Left forelimb (tissue), 1 donor: ENCODE measurements around the gene ACOXL.

Experiments
- DNase-seq: peaks from one replicate; pipeline ENCODE4 v3.0.0-alpha.2; 2018; ENCODE audit warnings: low spot score

ACOXL gene

GRCh38 chr2:111135910-111136297, 403.5 kb downstream of the ACOXL start:
- DNase-seq: no peak

GRCh38 chr2:111138839-111139238, 406.5 kb downstream of the ACOXL start:
- no peak for DNase-seq

GRCh38 chr2:111139637-111140317, 407.4 kb downstream of the ACOXL start:
- no peak for DNase-seq

- no peak for DNase-seq
These were observed 408.4 kb downstream of the ACOXL start for GRCh38 chr2:111140815-111141214.

GRCh38 chr2:111142101-111142500, 409.7 kb downstream of the ACOXL start:
- DNase-seq: no peak

- no peak for DNase-seq
These were observed 410.9 kb downstream of the ACOXL start for GRCh38 chr2:111143107-111143842.

- DNase-seq: no peak
These were observed 411.4 kb downstream of the ACOXL start for GRCh38 chr2:111143843-111144198.

GRCh38 chr2:111145103-111145760, 412.9 kb downstream of the ACOXL start:
- DNase-seq: no peak

- no peak for DNase-seq
These were observed 413.6 kb downstream of the ACOXL start for GRCh38 chr2:111145951-111146350.

- DNase-seq: no peak
These were observed 416.0 kb downstream of the ACOXL start for GRCh38 chr2:111148225-111148873.

GRCh38 chr2:111148925-111149324, 416.6 kb downstream of the ACOXL start:
- DNase-seq: no peak

- DNase-seq: no peak
These were observed 417.6 kb downstream of the ACOXL start for GRCh38 chr2:111149882-111150455.

GRCh38 chr2:111154758-111155157, 422.4 kb downstream of the ACOXL start:
- DNase-seq: no peak

GRCh38 chr2:111155610-111156009, 423.2 kb downstream of the ACOXL start:
- no peak for DNase-seq

GRCh38 chr2:111156529-111156928, 424.2 kb downstream of the ACOXL start:
- DNase-seq: no peak

GRCh38 chr2:111157071-111157661, 424.8 kb downstream of the ACOXL start:
- DNase-seq: no peak

- DNase-seq: no peak
These were observed 425.4 kb downstream of the ACOXL start for GRCh38 chr2:111157798-111158197.

- no peak for DNase-seq
These were observed 427.3 kb downstream of the ACOXL start for GRCh38 chr2:111159641-111160040.

GRCh38 chr2:111160758-111161157, 428.4 kb downstream of the ACOXL start:
- no peak for DNase-seq

- no peak for DNase-seq
These were observed 429.6 kb downstream of the ACOXL start for GRCh38 chr2:111161971-111162370.

GRCh38 chr2:111162718-111163331, 430.5 kb downstream of the ACOXL start:
- DNase-seq: no peak

GRCh38 chr2:111164078-111164477, 431.7 kb downstream of the ACOXL start:
- DNase-seq: no peak
